AML-193 (cell line): Measurements from ENCODE around the gene PIR.

Experiments used
- DNase-seq, 2 experiments: peaks; one replicate each; lab custom pipeline; 2025; lab: John Stamatoyannopoulos, UW

PIR gene

DNA sequence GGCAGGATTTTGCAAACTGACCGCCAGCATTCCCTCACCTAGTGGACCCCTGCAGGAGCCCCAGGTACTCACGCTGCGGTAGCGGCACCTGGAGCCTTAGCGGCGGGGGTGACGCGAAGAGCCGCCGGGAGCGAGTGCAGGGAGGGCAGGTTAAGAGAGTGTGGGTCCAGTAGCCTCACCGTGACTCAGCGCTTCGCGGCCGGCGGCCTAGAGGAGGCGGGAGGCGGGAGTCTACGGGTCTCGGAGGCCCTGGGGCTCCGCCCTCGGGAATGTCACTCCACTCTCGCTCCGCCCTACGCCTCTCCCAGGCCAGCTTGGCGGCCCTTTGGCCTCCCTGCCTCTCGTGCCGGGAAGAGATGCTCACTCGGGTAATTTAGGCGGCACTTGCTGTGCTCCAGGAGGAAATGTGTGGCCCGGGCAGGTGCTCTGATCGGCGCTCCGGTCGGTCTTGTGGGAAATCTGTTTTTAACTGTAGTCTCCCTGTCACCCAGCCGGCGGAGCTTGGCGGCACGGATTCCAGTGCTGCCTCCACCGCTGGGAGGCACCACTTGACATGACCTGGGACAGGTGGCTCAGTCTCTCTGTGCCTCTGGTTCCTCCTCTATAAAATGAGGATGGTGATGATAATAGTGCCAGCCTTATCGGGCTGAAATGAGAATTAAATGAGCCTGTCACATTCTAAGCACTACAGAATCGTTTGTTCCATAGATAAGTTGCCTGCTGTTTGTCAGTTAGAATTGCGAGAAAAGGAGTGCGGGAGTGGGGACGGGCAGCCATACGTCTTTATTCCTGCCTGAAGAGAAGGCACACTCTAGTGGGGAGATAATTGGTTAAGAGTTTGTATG is at the start of gene PIR:
TSS of gene PIR (minus strand) at position 216 of the 845 bp plus-strand sequence. CDS start 2,076 bp downstream, outside the sequence.
- DNase-seq, result peak; percentile 37 to 64

DNA sequence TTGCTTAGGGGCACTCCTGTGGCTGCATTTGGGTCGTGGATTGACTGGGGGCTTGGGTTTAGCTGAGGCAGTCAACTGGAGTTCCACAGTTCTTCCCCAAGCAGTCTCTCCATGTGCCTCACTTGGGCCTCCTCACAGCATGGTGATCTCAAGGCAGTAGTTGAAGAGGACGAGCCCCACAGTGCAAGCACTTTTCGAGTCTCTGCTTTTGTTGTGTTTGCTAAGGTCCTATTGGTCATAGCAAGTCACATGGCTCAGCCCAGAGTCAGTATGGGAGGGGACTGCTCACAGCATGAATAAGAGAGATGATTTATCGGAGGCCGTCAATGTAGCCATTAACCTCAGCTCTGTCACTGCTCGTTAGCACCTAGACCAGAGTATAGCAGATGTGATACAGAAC is 37.2 kb upstream of the PIR start:
- no peak for DNase-seq

DNA sequence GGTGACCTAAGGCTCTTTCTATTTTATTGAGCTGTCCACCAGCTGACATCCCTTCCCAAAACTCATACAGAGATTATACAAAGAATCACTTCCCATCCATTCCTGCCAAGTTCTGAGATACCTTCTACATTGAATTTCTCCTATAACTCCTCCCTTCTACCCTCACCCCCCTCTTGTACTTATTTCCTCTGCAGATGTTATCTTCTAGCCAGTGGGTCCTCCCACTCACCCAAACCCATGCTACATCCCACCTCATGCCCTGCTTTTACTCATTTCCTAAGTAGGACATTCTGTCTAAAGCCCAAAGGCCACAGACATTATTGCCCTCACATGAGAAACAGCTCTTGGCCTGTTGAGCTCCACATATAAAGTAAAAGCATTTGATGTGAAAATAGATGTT is 36.0 kb upstream of the PIR start:
- DNase-seq, result no peak

DNA sequence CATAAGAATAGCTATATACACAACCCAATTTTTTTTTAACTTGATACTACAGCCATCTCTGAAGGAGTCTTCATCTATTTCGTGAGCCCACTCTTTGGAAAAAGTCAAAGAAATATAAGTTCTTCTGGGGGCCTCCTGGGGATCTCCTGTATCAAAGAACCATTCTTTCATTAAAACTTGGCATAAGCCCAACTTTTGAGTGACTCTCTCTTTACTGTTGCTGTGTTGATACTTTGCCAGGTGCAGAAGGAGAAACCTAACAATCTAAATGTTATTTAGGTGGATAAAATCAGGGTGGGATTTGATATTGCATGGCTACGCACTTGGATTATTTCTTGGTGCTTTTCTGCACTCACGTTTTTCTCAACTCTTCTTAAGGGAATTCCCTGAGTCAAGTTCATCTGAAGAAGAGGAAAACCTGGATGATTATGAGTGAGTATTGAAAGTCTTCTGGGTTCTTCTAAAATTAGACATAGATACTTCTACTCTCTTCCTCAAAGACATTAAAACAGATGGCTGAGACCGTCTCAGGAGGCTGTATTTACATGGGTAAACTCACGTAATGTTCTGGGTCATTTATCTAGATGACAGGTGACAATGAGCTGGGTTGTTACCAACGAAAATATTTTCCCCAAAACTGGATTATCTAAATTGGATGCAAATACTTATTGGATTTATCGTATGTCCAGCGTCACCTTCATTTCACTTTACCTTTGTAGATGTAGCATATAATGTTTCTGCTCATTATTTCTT is 32.7 kb upstream of the PIR start:
- no peak for DNase-seq

DNA sequence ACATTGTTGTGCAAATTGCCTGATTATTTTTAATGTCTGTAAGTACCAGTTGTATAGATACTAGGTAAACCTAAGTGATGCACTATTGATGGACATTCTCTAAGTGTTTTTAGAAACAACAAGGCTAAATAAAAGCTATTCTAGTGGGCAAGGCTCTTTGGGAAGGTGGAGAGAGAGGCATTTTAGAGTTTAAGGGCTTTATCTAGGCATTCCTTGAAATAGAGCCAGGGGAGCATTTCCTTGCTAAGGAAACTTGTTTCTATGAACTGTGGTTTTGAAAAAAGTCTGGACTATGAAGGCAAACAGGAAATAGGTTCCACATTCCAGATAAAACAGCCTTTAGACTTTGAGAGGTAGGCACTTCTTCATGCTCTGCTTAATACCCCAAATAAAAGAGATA is 31.3 kb upstream of the PIR start:
- DNase-seq, result no peak

DNA sequence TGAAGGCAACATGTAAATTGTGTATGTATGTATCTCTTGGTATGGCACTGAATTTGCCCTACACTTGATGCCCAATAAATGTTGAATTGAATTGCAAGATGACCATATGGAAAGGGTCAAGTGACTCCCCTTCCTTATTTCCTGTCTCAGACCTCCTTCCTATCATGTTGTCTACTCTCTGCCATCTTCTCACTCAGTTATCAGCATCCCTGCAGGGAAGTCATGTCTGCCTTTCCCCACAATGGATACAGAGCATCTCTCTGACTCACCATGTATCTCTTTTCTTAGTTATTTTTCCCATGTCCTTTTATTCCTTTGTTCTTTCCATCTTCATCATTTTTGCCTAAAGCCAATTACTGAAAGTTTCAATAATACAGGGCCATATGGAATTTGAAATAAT is 30.0 kb upstream of the PIR start:
- no peak for DNase-seq

DNA sequence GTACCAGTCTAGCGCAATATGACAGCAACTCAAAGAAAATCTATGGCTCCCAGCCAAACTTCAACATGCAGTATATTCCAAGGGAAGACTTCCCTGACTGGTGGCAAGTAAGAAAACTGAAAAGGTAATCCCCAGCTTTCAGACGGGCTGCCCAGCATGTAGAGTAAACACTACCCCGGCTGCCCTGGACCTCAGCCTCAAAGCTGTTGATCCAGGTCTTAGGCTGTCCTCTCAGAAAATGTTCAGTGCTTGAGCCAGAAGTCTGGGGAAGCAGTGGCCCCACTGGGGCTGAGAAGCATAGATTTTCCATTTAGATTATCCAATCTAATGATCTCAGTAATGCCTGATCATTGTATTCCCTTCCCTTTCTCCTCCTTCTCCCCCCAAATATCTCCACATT is 29.3 kb upstream of the PIR start:
- DNase-seq, result no peak

DNA sequence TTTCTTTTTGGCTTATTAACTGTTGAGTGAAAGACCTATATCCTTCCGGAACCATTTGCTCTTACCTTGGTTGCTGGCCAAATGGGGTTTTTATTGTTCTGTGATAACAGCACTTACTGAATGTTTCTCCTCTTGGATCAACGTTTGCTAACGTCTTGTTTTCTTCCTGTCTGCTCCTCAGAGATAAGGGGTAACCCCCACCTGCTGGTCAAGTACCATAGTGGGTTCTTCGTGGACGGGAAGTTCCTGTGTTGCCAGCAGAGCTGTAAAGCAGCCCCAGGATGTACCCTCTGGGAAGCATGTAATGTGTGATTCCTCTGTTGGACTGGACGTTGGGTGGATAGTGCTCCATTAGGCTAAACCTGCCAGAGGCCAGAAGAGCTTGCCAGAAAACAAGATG is 22.8 kb upstream of the PIR start:
- no peak for DNase-seq

DNA sequence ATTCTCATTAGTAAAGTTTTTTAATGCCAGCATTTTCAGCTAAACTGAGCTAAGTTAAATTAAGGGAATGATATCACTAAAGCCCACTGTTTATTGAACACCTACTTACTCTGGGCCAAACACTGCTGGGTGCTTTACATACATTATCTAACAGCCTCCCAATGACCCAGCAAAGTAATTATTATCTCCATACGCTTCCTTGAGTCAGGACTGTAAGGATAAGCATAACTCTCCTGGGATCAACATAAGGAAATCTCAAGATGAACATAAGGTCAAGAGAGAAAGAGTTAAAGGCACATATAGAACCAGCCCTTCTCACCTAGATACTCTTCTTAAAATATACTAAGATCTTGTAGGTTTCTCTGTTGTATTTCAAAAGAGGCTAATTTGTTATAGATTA is 21.1 kb upstream of the PIR start:
- DNase-seq, result no peak

DNA sequence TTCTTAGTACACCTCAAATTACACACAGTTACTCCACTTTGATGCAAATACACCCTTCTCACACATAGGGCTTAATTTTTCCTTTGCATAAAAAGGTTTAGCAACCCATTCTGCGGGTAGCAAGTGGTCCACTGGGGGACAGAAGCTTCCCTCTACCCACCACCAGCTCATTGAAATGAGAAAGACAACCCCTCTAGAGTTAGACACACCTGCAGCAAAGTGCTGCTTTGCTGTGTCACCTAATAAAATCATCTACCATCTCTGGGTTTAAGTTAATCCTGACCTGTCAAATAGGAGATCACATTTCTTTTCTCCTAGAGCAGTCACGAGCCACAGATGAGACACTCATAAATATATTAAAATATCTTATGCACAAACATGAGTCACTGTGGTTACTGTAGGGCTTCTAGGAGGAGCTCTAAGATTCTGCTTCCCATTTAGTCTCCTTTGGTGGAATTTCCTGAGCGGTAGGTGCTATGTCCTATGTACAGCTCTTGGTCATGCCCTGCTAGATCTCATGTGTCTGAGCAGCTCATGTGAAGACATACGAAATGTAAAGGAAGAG is 19.4 kb upstream of the PIR start:
- no peak for DNase-seq

DNA sequence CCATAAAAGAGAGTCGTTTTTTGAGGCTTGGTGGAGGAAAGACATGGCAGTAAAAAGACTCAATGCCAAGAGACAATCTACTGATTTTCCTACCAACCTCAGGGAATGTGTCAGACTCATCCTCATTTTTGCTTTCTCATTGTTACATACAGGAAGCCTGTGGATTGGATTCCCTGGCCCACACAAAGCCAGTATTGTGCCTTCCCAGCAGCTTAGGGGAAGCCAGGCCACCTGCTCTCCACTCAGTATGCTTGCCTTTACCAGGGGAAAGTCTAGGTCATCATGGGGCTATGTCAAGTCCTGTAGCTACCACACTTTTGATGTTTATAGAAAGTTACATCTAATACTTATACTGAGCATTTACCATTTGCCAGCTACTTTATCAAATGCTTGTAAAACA is 18.4 kb upstream of the PIR start:
- no peak for DNase-seq

DNA sequence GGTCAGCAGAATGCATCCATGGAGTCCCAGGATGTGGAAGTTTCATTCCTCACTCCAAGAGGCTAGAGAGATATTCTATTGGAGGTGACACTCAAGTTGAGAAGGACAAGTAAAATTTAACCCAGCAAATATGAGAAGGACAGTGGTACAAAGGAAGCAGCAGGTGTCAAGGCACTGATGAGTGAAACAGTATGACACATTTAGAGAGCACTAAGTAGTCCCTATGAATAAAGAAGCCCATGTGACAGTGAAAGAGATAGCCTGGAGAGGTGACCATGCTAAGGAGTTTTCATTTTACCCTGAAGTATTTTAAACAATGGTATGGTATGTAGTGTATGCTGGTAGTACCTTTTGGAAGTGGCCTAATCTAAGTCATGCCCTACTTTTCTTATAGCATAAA is 16.7 kb upstream of the PIR start:
- DNase-seq, result no peak

DNA sequence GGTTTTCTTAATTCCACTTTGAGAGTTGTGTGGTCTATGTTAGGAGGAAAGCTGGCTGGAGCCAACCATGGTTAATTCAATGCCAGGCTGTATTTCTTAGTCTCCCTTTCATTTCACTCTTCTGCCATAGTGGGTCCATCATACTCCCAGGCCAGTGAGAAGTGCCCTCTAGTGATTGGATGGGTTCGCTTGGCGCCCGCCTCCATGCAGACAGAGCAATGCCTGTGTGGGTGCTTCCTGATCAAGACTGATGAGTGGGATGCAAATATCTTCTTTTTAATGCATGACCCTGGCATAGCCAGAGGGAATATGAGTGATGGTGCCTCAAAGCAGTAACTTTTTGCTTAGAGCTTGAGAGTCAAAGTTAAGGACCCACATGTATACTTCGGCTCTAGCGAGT is 13.9 kb upstream of the PIR start:
- no peak for DNase-seq

DNA sequence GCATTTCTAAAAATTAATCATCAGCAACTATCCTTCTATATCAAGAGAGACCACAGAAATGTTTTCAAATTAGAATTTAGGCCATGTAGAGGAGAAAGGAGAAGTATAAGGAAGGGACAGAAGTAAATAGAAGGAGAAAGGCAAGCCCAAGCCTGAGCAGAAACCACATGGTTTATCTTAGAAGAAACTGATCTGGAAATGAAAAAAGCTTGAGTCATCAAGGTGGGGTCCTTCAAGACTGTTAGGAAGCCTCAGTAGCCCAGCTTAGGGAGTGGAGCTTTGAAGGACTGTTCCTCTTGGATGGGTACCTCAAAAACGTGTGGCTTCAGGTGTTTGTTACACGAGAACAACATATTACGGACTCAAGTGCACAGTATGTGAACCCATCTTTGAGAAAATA is 12.0 kb upstream of the PIR start:
- DNase-seq, result no peak

DNA sequence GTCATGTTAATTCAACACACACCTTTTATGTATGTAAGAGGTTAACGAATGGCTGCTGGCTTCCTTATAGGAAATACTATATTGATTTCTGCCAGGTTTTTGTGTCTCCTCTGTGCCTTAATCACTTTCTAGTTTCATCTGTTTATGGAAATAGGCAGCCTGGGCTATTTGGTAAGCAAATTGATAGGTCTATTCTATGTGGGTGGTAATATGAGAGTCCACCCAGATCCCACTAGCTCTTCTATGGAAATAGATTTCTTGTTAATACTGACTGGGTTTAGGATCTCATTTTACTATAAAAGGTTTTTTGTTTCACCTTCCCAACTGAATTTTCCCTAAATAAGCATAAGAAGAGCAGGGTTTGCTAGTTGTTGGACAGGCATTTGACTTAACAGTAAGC is 11.5 kb upstream of the PIR start:
- no peak for DNase-seq

DNA sequence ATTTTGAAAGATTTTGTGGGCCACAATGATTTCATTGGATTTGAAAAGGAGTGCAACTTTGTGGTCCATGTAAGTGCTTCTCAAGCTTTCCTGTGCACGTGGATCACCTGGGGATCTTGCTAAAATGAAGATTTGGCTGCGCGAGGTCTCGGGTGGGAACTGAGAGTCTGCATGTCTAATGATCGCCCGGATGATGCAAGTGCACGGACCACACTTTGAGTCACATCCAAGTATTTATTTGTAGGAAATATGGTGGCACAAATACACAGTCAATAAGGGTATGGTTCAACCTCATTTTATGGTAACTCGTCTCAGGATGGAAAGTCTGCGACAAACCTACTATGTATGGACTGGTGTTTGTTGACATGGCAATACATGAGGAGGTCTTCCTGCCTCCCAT is 8.4 kb upstream of the PIR start:
- no peak for DNase-seq

DNA sequence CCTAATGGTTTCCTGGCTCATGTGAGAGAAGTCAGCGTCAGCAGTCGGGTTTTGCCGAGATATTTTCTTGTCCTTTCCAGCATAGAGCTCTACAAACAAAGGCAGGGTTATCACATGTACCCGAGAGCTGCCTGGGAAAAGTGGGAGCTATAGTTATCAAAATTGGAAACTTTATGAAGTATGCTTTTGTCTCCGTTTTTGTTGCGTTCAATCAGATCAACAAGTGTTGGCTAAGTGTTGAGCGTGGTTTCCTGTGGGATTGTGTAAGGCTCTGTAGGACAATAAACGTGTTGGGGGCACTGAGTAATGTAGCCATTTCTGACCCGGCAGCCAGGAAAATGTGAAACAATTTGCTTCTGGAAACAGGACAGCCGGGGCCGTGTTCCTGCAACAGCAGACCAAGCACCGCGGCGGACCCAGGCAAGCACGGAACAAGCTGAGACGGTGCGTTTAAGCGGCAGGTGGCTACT is 7.4 kb upstream of the PIR start, which contains the start of gene BMX:
TSS of gene BMX (plus strand) at position 311 of the 470 bp plus-strand sequence. CDS start 7,547 bp downstream, outside the sequence.
- no peak for DNase-seq

DNA sequence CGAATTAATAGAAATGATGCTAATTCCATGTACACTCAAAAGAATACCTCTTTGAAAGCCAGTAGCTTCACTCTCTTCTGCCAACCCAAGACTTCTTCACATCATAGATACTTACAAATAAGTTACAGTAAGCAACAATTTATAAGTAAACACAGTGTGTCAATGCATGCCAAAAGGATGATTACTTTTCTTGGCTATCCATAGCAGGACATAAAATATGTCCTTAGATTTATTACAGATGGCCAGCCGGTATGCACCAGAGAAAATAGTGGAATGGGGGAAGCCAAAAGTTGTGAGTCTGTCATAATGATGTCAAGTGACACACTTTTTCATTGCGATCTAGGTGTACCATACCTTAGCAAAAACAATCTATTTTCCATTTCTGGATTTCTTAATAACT is 6.8 kb upstream of the PIR start:
- DNase-seq, result no peak

DNA sequence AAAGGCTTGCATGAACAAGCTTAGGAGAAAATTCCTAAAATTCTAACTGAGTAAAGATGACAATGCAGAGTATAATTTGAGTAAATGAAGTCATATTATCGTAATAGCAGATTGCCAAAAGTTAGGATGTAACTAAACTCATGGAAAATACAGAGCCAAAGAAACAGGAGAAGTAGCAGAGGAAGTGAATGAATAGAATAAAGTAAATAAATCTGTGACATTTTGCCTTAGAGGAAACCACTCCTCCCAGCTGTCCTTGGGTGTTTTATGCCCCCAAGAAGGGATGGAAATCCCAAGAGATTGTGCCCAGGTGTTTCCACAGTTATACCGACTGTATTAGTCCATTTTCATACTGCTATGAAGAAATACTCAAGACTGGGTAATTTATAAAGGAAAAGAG is 5.6 kb upstream of the PIR start:
- DNase-seq, result no peak

DNA sequence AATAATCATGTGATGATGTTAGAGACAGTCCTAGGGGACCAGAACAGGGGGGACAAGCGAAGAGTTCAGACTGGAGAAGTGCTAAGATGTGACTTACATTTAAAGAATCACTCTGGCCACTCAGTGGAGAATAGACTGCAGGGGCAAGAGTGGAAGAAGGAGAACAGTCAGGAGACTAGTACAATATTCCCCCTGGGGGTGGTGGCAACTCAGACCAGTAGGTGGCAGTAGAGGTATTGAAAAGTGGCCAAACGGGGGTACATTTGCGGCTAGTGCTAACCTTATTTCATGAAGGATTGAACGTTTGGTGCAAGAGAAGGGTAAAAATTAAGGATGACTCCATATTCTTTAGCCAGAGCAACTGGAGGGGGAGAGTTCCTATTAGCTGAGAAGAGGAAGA is 4.7 kb upstream of the PIR start:
- DNase-seq, result peak; percentile 20 to 43

DNA sequence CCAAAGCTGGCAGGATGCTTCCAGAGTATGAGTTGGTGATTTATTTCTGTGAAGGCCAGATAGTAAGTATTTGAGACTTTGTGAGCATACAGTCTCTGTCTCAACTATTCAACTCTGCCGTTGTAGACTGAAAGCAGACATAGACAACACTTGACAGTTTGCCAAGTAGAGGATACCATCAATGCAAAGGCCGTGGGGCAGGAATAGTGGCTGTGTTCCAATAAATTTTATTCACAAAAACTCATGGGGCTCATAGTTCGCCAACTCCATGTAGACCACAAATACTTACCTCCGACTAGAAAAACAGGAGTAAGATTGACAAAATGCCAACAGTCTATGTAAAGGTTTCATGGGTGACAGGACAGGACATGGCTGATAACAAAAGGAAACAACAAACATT is 3.7 kb upstream of the PIR start:
- DNase-seq, result no peak

DNA sequence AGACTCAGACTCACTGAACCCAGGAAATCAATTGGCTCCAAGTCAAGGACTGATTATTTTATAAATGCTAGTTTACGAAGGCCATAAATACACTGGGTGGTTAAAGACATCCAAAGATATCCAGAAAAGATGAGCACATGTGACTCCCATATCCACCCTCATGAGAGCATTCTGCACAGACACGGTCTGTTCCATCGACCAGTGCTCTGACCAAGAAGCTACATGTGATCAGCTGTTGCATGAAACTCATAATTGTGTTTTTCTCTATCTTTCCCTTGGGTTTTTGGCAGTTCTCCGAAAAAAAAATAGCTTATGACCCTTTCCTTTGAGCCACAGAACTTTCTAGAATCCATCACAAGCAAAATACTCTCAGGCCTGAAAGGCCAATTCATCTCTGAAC is 2.7 kb upstream of the PIR start:
- no peak for DNase-seq

DNA sequence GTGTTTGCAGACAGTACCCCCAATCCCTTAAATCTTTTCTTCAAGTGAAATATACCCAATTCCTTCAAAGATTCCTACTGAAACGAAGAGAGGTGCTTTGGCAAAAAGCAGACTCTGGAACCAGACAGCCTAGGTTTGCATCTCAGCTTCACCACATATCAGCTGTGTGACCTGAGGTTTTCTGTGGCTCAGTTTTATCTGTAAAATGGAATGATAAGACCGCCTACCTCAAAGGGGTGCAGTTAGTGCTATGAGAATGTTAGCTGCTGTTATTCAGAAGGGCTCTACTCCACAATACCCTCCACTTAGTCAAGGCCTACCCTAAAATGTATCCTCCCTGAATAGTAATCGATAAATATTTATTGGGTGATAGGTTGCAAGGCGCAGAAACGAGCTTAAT is 664 bp downstream of the PIR start:
- no peak for DNase-seq
